T-helper 2 cell (primary cell): ENCODE data around the gene RIPPLY3.
"Not testable (repeated sequence)": the region's sequence is repeated elsewhere in the genome, so short reads cannot be mapped to it uniquely, and the experiment has no call there.

Experiments used
- DNase-seq, 5 experiments: peaks; one replicate each; pipeline versions ENCODE4 v3.0.0 to v3.0.0-alpha.2; 2012 to 2022

The RIPPLY3 gene

GRCh38 chr21:36981977-36982700, 24.4 kb upstream of the RIPPLY3 start:
- no peak for DNase-seq

- DNase-seq, result peak in 2 of 5 experiments; percentile 42 to 44
Observed at GRCh38 chr21:36985751-36986594, 20.5 kb upstream of the RIPPLY3 start.

- no peak for DNase-seq
Observed at GRCh38 chr21:36987845-36988244, 18.7 kb upstream of the RIPPLY3 start.

GRCh38 chr21:36988536-36988935, 18.0 kb upstream of the RIPPLY3 start:
- DNase-seq, result no peak

- not testable (repeated sequence) for DNase-seq
Observed at GRCh38 chr21:36989199-36989698, 17.3 kb upstream of the RIPPLY3 start.

- peak; percentile 67 to 94 (median 74) for DNase-seq
Observed at GRCh38 chr21:36989699-36990507, 16.6 kb upstream of the RIPPLY3 start.

GRCh38 chr21:36990508-36991205, 15.8 kb upstream of the RIPPLY3 start:
- DNase-seq, result no peak

GRCh38 chr21:36992671-36993070, 13.8 kb upstream of the RIPPLY3 start:
- DNase-seq, result no peak

GRCh38 chr21:36994501-36995158, 11.9 kb upstream of the RIPPLY3 start:
- peak in 2 of 5 experiments; percentile 21 to 77 for DNase-seq

- DNase-seq, result not testable (repeated sequence)
Observed at GRCh38 chr21:36995285-36995684, 11.2 kb upstream of the RIPPLY3 start.

- no peak for DNase-seq
Observed at GRCh38 chr21:36999131-36999898, 7.2 kb upstream of the RIPPLY3 start.

GRCh38 chr21:37000381-37000780, 6.1 kb upstream of the RIPPLY3 start:
- DNase-seq, result no peak

- no peak for DNase-seq
Observed at GRCh38 chr21:37001441-37001840, 5.1 kb upstream of the RIPPLY3 start.

GRCh38 chr21:37002851-37003250, 3.7 kb upstream of the RIPPLY3 start:
- DNase-seq, result not testable (repeated sequence)

GRCh38 chr21:37003917-37004316, 2.6 kb upstream of the RIPPLY3 start:
- not testable (repeated sequence) for DNase-seq

GRCh38 chr21:37005548-37006485, 685 bp upstream of the RIPPLY3 start:
- no peak for DNase-seq

- DNase-seq, result no peak
Observed at GRCh38 chr21:37008724-37009123, 2.2 kb downstream of the RIPPLY3 start.

- peak; percentile 50 to 80 (median 61) for DNase-seq
Observed at GRCh38 chr21:37009740-37010341, 3.3 kb downstream of the RIPPLY3 start.
